ENCODE measurements around the gene ITGA7. TPM values are rescaled to one million over a fixed set of nuclear protein-coding genes. Genes with fewer than 3 reads are reported as not detected.

ITGA7 gene
- total and polyA plus RNA-seq, 2 of the 4 experiments (the other 2 are of a cell fraction): 3.9 to 15.7 TPM

GRCh38 chr12:55718624-55719275, 11.0 kb upstream of the ITGA7 start (continued):
- no peak for TF ChIP-seq FOS (IDR thresholded peaks at IDR 0.05; ENCODE audit: low read depth, low read length)

- Histone ChIP-seq H3K4me1 (ENCODE audit: control insufficient read depth, insufficient read depth, low read length) (peaks cover 39% of the 10 kb centered on the region), H3K23ac (ENCODE audit: low read depth, low read length) (peak overlapping the region; percentile 57; the same call in 1 of the 2 replicates), H3K4me3 (ENCODE audit: insufficient read depth, low read depth, low read length) (no peak overlapping the region), H3K4me2 (ENCODE audit: low read depth, low read length) (peak overlapping the region; percentile 52; the same call in 1 of the 2 replicates), H3K79me1 (ENCODE audit: low read depth in 1 of 2, low read length in 2 of 2) (peaks cover 17 to 57% of the 10 kb centered on the region in 2 experiments), H3K14ac (replicated peaks; ENCODE audit: low read depth, low read length) (peak overlapping the region; percentile 36), H3K4ac (ENCODE audit: low read depth, low read length) (peak overlapping the region; percentile 68), H2BK15ac (ENCODE audit: low read depth, low read length) (peak overlapping the region; percentile 53; the same call in 1 of the 3 replicates), H2AFZ (replicated peaks; ENCODE audit: low read length, poor library complexity) (peak overlapping the region; percentile 4), H3K27ac (ENCODE audit: insufficient read depth, low read length) (peak overlapping the region; percentile 38; the same call in 1 of the 2 replicates), H4K8ac (ENCODE audit: low read depth in 2 of 2, low read length in 2 of 2) (peak overlapping the region; percentile 33 to 66; a peak in 3 of 4 replicates), H4K20me1 (ENCODE audit: insufficient read depth, low read length) (peaks cover 20% of the 10 kb centered on the region), H3K9ac (ENCODE audit: low read depth, low read length) (no peak overlapping the region; the same call in 1 of the 2 replicates), H2AK5ac (ENCODE audit: low read depth, low read length) (peak overlapping the region; percentile 86), H3K18ac (ENCODE audit: low read depth, low read length) (peak overlapping the region; percentile 11; the same call in 1 of the 2 replicates), H2BK20ac (ENCODE audit: low read depth, low read length) (no peak overlapping the region), H2BK120ac (ENCODE audit: low read depth, low read length) (peak overlapping the region; percentile 62), H3K36me3 (ENCODE audit: control insufficient read depth, insufficient read depth, low read length) (peaks cover 4% of the 10 kb centered on the region), H3K27me3 (ENCODE audit: control insufficient read depth, insufficient read depth, low read length) (no peaks in the 10 kb centered on the region), H3K56ac (ENCODE audit: extremely low read depth, insufficient read depth, low read length) (no peak overlapping the region), H2BK5ac (ENCODE audit: low read depth, low read length, poor library complexity, severe bottlenecking) (peak overlapping the region; percentile 71), H4K5ac (ENCODE audit: low read depth, low read length) (peak overlapping the region; percentile 19; the same call in 1 of the 2 replicates), H3K9me3 (ENCODE audit: control insufficient read depth, insufficient read depth, low read length) (no peaks in the 10 kb centered on the region), H2AK9ac (replicated peaks; ENCODE audit: low read depth, low read length, poor library complexity) (peak overlapping the region; percentile 75), H3K9me1 (ENCODE audit: insufficient read depth, low read length) (peaks cover 32% of the 10 kb centered on the region), H4K91ac (ENCODE audit: insufficient read depth, low read depth, low read length) (peak overlapping the region; percentile 57; the same call in 1 of the 2 replicates)
- DNase-seq: no peak
- intact Hi-C loops (cut with micrococcal nuclease): no loop called here
- TF ChIP-seq CEBPB (IDR thresholded peaks at IDR 0.05; ENCODE audit: low read depth, low read length) (no peak), MAZ (IDR thresholded peaks at IDR 0.05; ENCODE audit: borderline replicate concordance, low read depth, low read length) (peak; percentile 62; the same call in 1 of the 2 replicates)
- no CpG with 5 or more reads among the region's 4 CpGs for WGBS, 2 experiments (ENCODE audit: extremely low coverage in 2 of 2, insufficient read length in 1 of 2)
- in situ Hi-C loops (cut with MboI; ENCODE audit: low sequenced_read_pairs): no loop called here
- dilution Hi-C loops (cut with HindIII; ENCODE audit: low sequenced_read_pairs, unreplicated experiment): no loop called here
- BruUV-seq (replicated peaks): no TSS peak
- CTCF ChIA-PET: no interaction called here
- POLR2A ChIA-PET (ENCODE audit: unreplicated experiment): no interaction called here
- ATAC-seq (ENCODE audit: low read depth): no peak
Measured at GRCh38 chr12:55718015-55718414, 10.3 kb upstream of the ITGA7 start.

Measured in IMR-90 (cell line).